Mesendoderm (in vitro differentiated cells): ENCODE data around the gene PRDM12.
"Not testable (repeated sequence)": the region's sequence is repeated elsewhere in the genome, so short reads cannot be mapped to it uniquely, and the experiment has no call there.

ENCODE experiments used
- DNase-seq: peaks from one replicate; pipeline ENCODE4 v3.0.0; 2013
- H2AK5ac ChIP-seq: 2 replicates; pipeline ENCODE4 v1.6.1; 2013; ENCODE audit warnings: low read length, inconsistent platforms
- H2BK120ac ChIP-seq: 2 replicates; pipeline ENCODE4 v1.6.1; 2013; ENCODE audit warnings: low read depth, mild to moderate bottlenecking, low read length, moderate library complexity, mixed read lengths
- H2BK15ac ChIP-seq: replicated peaks from 2 replicates; pipeline ENCODE4 v1.6.1; 2013; ENCODE audit warnings: low read depth, mild to moderate bottlenecking, moderate library complexity
- H2BK5ac ChIP-seq: 2 replicates; pipeline ENCODE4 v1.6.1; 2013; ENCODE audit warnings: low read length, inconsistent platforms
- H3K18ac ChIP-seq: 2 replicates; pipeline ENCODE4 v1.6.1; 2013; ENCODE audit warnings: mild to moderate bottlenecking, low read length, mixed read lengths
- H3K23ac ChIP-seq: one replicate; pipeline ENCODE4 v1.6.1; 2013; ENCODE audit warnings: low read length
- H3K27ac ChIP-seq: 2 replicates; pipeline ENCODE4 v1.5.1; 2013; ENCODE audit warnings: low read depth, mild to moderate bottlenecking, inconsistent platforms, low read length, moderate library complexity
- H3K27me3 ChIP-seq: 2 replicates; pipeline ENCODE4 v1.6.1; 2013; ENCODE audit warnings: low read length, control low read depth, mild to moderate bottlenecking, inconsistent platforms; ENCODE audit not compliant: insufficient read depth, poor library complexity
- H3K36me3 ChIP-seq: 2 replicates; pipeline ENCODE4 v1.6.1; 2013; ENCODE audit warnings: low read length, inconsistent platforms; ENCODE audit not compliant: control insufficient read depth, insufficient read depth
- H3K4ac ChIP-seq: one replicate; pipeline ENCODE4 v1.6.1; 2013; ENCODE audit warnings: low read depth, mild to moderate bottlenecking, low read length, moderate library complexity
- H3K4me1 ChIP-seq: 2 replicates; pipeline ENCODE4 v1.6.1; 2013; ENCODE audit warnings: low read depth, low read length, inconsistent platforms; ENCODE audit not compliant: control insufficient read depth
- H3K4me2 ChIP-seq: 2 replicates; pipeline ENCODE4 v1.6.1; 2013; ENCODE audit warnings: low read length
- H3K4me3 ChIP-seq: 2 replicates; pipeline ENCODE4 v1.5.1; 2013; ENCODE audit warnings: mild to moderate bottlenecking, low read length
- H3K56ac ChIP-seq: one replicate; pipeline ENCODE4 v1.6.1; 2013; ENCODE audit warnings: low read length
- H3K79me1 ChIP-seq: 2 replicates; pipeline ENCODE4 v1.6.1; 2013; ENCODE audit warnings: low read length, inconsistent platforms
- H3K79me2 ChIP-seq: 2 replicates; pipeline ENCODE4 v1.6.1; 2013; ENCODE audit warnings: mild to moderate bottlenecking, low read length; ENCODE audit not compliant: control insufficient read depth, insufficient read depth
- H3K9ac ChIP-seq: 2 replicates; pipeline ENCODE4 v1.6.1; 2013; ENCODE audit warnings: low read length, inconsistent platforms
- H4K5ac ChIP-seq: one replicate; pipeline ENCODE4 v1.6.1; 2013; ENCODE audit warnings: low read length
- H4K8ac ChIP-seq: one replicate; pipeline ENCODE4 v1.6.1; 2013; ENCODE audit warnings: low read depth, mild to moderate bottlenecking, control low read depth, low read length, moderate library complexity
- WGBS: extraction: QIAGEN DNeasy Blood & Tissue Kit; methylation state at CpG from one replicate; pipeline ENCODE4 v1.1.7; 2013; ENCODE audit warnings: low lambda C conversion rate, missing lambda C conversion rate; ENCODE audit not compliant: insufficient coverage; ENCODE audit errors: extremely low coverage; 5-methylcytosine and 5-hydroxymethylcytosine counted together

Gene PRDM12

DNA sequence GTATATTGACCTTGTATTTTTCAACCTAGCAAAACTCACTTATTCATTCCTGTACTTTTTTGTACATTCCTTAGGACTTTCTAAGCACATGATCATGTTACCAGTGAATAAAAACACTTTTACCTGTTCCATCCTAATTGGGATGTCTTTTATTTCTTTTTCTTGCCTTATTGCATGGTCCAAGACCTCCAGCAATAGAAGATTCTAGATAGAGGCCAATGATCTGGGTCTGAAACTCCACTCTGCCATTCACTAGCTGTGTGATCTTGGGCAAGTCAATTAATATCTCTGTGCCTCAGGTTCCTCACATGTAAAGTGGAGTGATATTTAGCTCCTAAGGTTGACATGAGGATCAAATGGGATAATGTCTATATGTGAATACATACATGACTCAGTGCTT lies 20.7 kb downstream of the PRDM12 start:
- Histone ChIP-seq H3K4me1 (no peaks in the 10 kb centered on the region), H3K23ac (no peak overlapping the region), H3K56ac (no peak overlapping the region), H3K27me3 (peaks cover 6% of the 10 kb centered on the region), H3K79me1 (no peaks in the 10 kb centered on the region), H2BK5ac (no peak overlapping the region), H3K9ac (no peak overlapping the region), H3K27ac (no peak overlapping the region), H2AK5ac (no peak overlapping the region), H3K79me2 (no peaks in the 10 kb centered on the region), H3K4me3 (no peak overlapping the region), H3K4ac (no peak overlapping the region), H4K8ac (no peak overlapping the region), H2BK15ac (no peak overlapping the region), H2BK120ac (no peak overlapping the region), H4K5ac (no peak overlapping the region), H3K4me2 (no peak overlapping the region), H3K36me3 (no peaks in the 10 kb centered on the region), H3K18ac (no peak overlapping the region)
- no peak for DNase-seq

- H2BK15ac ChIP-seq, H3K9ac ChIP-seq, H2BK5ac ChIP-seq, H2BK120ac ChIP-seq, H3K4ac ChIP-seq, H3K56ac ChIP-seq, H2AK5ac ChIP-seq, H3K36me3 ChIP-seq, H4K5ac ChIP-seq, H3K4me1 ChIP-seq, DNase-seq, H3K4me3 ChIP-seq, H4K8ac ChIP-seq, H3K27ac ChIP-seq, H3K79me1 ChIP-seq, H3K23ac ChIP-seq, H3K18ac ChIP-seq, H3K4me2 ChIP-seq, H3K27me3 ChIP-seq, H3K79me2 ChIP-seq: not testable (repeated sequence)
- no CpG with 5 or more reads among the region's 11 CpGs for WGBS
Measured at GRCh38 chr9:130685945-130686344, 21.6 kb downstream of the PRDM12 start.

DNA sequence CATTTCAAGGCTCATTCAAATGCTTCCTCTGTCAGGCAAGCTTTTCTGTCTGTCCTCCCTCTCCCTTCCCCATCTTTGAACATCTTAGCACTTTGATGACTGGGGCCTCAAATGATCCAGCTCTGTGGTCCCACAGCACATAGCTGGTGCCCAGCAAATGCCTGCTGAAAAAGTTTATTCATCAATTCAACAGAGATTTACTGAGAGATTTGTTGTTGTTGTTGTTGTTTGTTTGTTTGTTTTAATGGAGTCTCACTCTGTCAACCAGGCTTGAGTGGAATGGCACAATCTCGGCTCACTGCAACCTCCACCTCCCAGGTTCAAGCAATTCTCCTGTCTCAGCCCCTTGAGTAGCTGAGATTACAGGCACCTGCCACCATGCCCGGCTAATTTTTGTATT lies 23.2 kb downstream of the PRDM12 start:
- WGBS = no CpG with 5 or more reads among the region's 2 CpGs
- Histone ChIP-seq H3K23ac (no peak overlapping the region), H3K79me1 (no peaks in the 10 kb centered on the region), H3K56ac (no peak overlapping the region), H3K27me3 (no peaks in the 10 kb centered on the region), H4K5ac (no peak overlapping the region), H3K4me3 (no peak overlapping the region), H2BK5ac (no peak overlapping the region), H2BK120ac (no peak overlapping the region), H3K79me2 (no peaks in the 10 kb centered on the region), H3K4me1 (peaks cover 4% of the 10 kb centered on the region), H2AK5ac (no peak overlapping the region), H2BK15ac (no peak overlapping the region), H3K4me2 (no peak overlapping the region), H3K36me3 (no peaks in the 10 kb centered on the region), H4K8ac (no peak overlapping the region), H3K27ac (no peak overlapping the region), H3K4ac (no peak overlapping the region), H3K9ac (no peak overlapping the region), H3K18ac (no peak overlapping the region)
- no peak for DNase-seq

- no CpG with 5 or more reads among the region's 5 CpGs for WGBS
- H2BK15ac ChIP-seq = no peak overlapping the region
- H3K18ac ChIP-seq = no peak overlapping the region
- no peak overlapping the region for H3K23ac ChIP-seq
- H3K79me2 ChIP-seq = no peaks in the 10 kb centered on the region
- no peak overlapping the region for H2BK5ac ChIP-seq
- H3K79me1 ChIP-seq = no peaks in the 10 kb centered on the region
- no peak overlapping the region for H3K4me3 ChIP-seq
- no peak overlapping the region for H3K9ac ChIP-seq
- no peak overlapping the region for H3K27ac ChIP-seq
- no peak overlapping the region for H2BK120ac ChIP-seq
- H3K27me3 ChIP-seq = no peaks in the 10 kb centered on the region
- no peaks in the 10 kb centered on the region for H3K36me3 ChIP-seq
- H4K5ac ChIP-seq = no peak overlapping the region
- H3K56ac ChIP-seq = no peak overlapping the region
- H3K4me2 ChIP-seq = no peak overlapping the region
- H2AK5ac ChIP-seq = no peak overlapping the region
- DNase-seq = no peak
- no peak overlapping the region for H4K8ac ChIP-seq
- H3K4me1 ChIP-seq = peaks cover 4% of the 10 kb centered on the region
- H3K4ac ChIP-seq = no peak overlapping the region
Measured at GRCh38 chr9:130688072-130688471, 23.7 kb downstream of the PRDM12 start.

DNA sequence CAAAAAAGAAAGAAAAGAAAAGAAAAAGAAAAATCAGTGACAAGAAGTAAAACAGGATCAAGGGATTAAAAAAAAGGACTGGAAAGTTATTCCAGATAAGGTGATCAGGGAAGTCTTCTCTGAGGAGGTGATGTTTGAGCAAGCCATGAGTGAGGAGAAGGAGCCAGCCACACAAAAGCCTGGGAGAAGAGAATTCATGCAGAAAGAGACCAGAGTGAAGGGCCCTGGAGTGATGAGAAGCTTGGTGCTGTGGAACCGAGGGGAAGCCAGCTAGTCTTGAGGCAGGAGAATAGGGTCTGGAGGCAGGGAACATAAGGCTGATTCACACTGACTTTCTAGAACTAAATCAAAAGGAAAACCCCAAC lies 25.2 kb downstream of the PRDM12 start:
- Histone ChIP-seq H2BK15ac (no peak overlapping the region), H4K8ac (no peak overlapping the region), H3K4ac (no peak overlapping the region), H2BK120ac (no peak overlapping the region), H3K23ac (no peak overlapping the region), H3K79me1 (no peaks in the 10 kb centered on the region), H4K5ac (no peak overlapping the region), H3K27me3 (no peaks in the 10 kb centered on the region), H3K4me2 (no peak overlapping the region), H3K18ac (no peak overlapping the region), H3K56ac (no peak overlapping the region), H2AK5ac (no peak overlapping the region), H3K79me2 (peaks cover 8% of the 10 kb centered on the region), H3K9ac (no peak overlapping the region), H3K36me3 (no peaks in the 10 kb centered on the region), H3K4me1 (peaks cover 4% of the 10 kb centered on the region), H3K4me3 (no peak overlapping the region), H2BK5ac (no peak overlapping the region), H3K27ac (no peak overlapping the region)
- WGBS = no CpG with 5 or more reads among the region's 1 CpG
- no peak for DNase-seq

GRCh38 chr9:130689937-130690700 lies 25.7 kb downstream of the PRDM12 start:
- Histone ChIP-seq H3K56ac (peak overlapping the region; percentile 49), H2BK5ac (no peak overlapping the region), H2BK120ac (no peak overlapping the region), H3K79me1 (peaks cover 2% of the 10 kb centered on the region), H3K4me2 (no peak overlapping the region), H3K4me1 (peaks cover 5% of the 10 kb centered on the region), H2BK15ac (no peak overlapping the region), H3K36me3 (no peaks in the 10 kb centered on the region), H4K8ac (no peak overlapping the region), H3K4me3 (no peak overlapping the region), H3K27ac (no peak overlapping the region), H3K23ac (no peak overlapping the region), H4K5ac (peak overlapping the region; percentile 49), H3K4ac (no peak overlapping the region), H3K27me3 (no peaks in the 10 kb centered on the region), H3K79me2 (peaks cover 13% of the 10 kb centered on the region), H3K18ac (no peak overlapping the region), H3K9ac (peak overlapping the region; percentile 33), H2AK5ac (peak overlapping the region; percentile 67)
- peak; percentile 93 for DNase-seq
- no CpG with 5 or more reads among the region's 15 CpGs for WGBS
